ENCODE data around the gene APEH.

DNA sequence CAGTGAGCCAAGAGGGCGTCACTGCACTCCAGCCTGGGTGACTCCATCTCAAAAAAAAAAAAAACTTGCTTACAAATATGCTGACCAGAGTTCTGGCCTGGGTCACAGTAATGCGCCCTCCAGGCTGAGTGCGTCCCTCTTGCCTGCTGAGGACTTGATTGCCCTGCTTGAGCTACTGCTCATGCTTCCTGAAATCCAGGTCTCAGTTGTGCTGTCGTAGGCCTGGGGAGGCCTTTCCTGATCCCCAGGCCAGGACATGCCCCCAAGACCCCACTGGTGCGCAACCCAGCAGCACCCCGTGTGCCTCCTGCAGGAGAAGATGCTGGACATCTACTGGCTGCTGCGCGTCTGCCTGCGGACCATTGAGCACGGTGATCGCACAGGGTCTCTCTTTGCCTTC, 38.0 kb downstream of the APEH start:
- TF ChIP-seq, protein P1, sequence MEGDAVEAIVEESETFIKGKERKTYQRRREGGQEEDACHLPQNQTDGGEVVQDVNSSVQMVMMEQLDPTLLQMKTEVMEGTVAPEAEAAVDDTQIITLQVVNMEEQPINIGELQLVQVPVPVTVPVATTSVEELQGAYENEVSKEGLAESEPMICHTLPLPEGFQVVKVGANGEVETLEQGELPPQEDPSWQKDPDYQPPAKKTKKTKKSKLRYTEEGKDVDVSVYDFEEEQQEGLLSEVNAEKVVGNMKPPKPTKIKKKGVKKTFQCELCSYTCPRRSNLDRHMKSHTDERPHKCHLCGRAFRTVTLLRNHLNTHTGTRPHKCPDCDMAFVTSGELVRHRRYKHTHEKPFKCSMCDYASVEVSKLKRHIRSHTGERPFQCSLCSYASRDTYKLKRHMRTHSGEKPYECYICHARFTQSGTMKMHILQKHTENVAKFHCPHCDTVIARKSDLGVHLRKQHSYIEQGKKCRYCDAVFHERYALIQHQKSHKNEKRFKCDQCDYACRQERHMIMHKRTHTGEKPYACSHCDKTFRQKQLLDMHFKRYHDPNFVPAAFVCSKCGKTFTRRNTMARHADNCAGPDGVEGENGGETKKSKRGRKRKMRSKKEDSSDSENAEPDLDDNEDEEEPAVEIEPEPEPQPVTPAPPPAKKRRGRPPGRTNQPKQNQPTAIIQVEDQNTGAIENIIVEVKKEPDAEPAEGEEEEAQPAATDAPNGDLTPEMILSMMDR (conservative IDR thresholded peaks at IDR 0.05 in 1 of 2, IDR thresholded peaks at IDR 0.05 in 1 of 2; ENCODE audit: low read depth in 1 of 2, low read length in 2 of 2), result no peak
- TF ChIP-seq EZH2 (IDR thresholded peaks at IDR 0.05; ENCODE audit: low read length, missing control alignments), result no peak

All from fibroblast of lung (primary cell).